GM19463 (cell line): ENCODE measurements around the gene LAPTM5.
A peak's percentile ranks its signal among the peaks of the same experiment; 100 is the strongest.

Experiments used
- ATAC-seq: cut with Tn5 transposase; IDR thresholded peaks from one replicate; pipeline ENCODE4 v1.9.1; 2021; ENCODE audit warnings: mild to moderate bottlenecking, moderate library complexity; ENCODE audit not compliant: unreplicated experiment

The LAPTM5 gene

GRCh38 chr1:30732277-30732996 is 25.1 kb downstream of the LAPTM5 start:
- peak; percentile 46 for ATAC-seq

- no peak for ATAC-seq
Measured at GRCh38 chr1:30731806-30732276, 25.7 kb downstream of the LAPTM5 start.

GRCh38 chr1:30731109-30731805 is 26.3 kb downstream of the LAPTM5 start:
- no peak for ATAC-seq

GRCh38 chr1:30730346-30731108 is 27.0 kb downstream of the LAPTM5 start:
- no peak for ATAC-seq

- ATAC-seq: no peak
Measured at GRCh38 chr1:30729901-30730300, 27.7 kb downstream of the LAPTM5 start.

GRCh38 chr1:30728832-30729638 is 28.5 kb downstream of the LAPTM5 start:
- ATAC-seq: no peak

- no peak for ATAC-seq
Measured at GRCh38 chr1:30728340-30728739, 29.2 kb downstream of the LAPTM5 start.

GRCh38 chr1:30727824-30728223 is 29.8 kb downstream of the LAPTM5 start:
- no peak for ATAC-seq

- ATAC-seq: no peak
Measured at GRCh38 chr1:30726773-30727684, 30.5 kb downstream of the LAPTM5 start.

- ATAC-seq: no peak
Measured at GRCh38 chr1:30726236-30726635, 31.3 kb downstream of the LAPTM5 start.

- no peak for ATAC-seq
Measured at GRCh38 chr1:30725450-30726095, 32.0 kb downstream of the LAPTM5 start.

GRCh38 chr1:30724655-30725421 is 32.7 kb downstream of the LAPTM5 start:
- ATAC-seq: no peak

GRCh38 chr1:30724175-30724574 is 33.4 kb downstream of the LAPTM5 start:
- ATAC-seq: no peak

- no peak for ATAC-seq
Measured at GRCh38 chr1:30723331-30723755, 34.2 kb downstream of the LAPTM5 start, which contains the start of gene MATN1. MATN1 (minus strand) TSS chr1:30723585; CDS start chr1:30723551, 34 bp downstream.

- no peak for ATAC-seq
Measured at GRCh38 chr1:30721812-30722537, 35.6 kb downstream of the LAPTM5 start.

- no peak for ATAC-seq
Measured at GRCh38 chr1:30721341-30721793, 36.2 kb downstream of the LAPTM5 start.
